Upper lobe of left lung (tissue), 6 donors: ENCODE measurements around the gene ZNF35. TPM values are rescaled to one million over a fixed set of nuclear protein-coding genes. Genes with fewer than 3 reads are reported as not detected.

ENCODE experiments used
- ATAC-seq, 2 donors: fragments of 200-7000 bp; cut with Tn5 transposase; one replicate each; pipeline ENCODE4 v1.9.1; 2022; ENCODE audit warnings: mild to moderate bottlenecking in 2 of 2, moderate library complexity in 2 of 2; ENCODE audit not compliant: low FRiP score in 2 of 2
- DNase-seq, 2 donors: peaks; one replicate each; pipeline ENCODE4 v3.0.0-alpha.2; 2019 to 2020
- H3K27ac ChIP-seq, 4 donors: fragments of 200-600 bp; sonication (generic); one replicate each; pipeline ENCODE4 v1.5.1; 2016 to 2019
- H3K27me3 ChIP-seq, 4 donors: fragments of 200-600 bp; sonication (generic); one replicate each; pipeline ENCODE4 v1.5.1; 2017 to 2019
- H3K36me3 ChIP-seq, 4 donors: fragments of 200-600 bp; sonication (generic); one replicate each; pipeline ENCODE4 v1.5.1; 2016 to 2019
- H3K4me1 ChIP-seq, 4 donors: fragments of 200-600 bp; sonication (generic); one replicate each; pipeline ENCODE4 v1.5.1; 2018 to 2019
- H3K4me3 ChIP-seq, 4 donors: fragments of 200-600 bp; sonication (generic); one replicate each; pipeline ENCODE4 v1.5.1; 2017 to 2019; ENCODE audit warnings: mild to moderate bottlenecking in 2 of 4, moderate library complexity in 1 of 4
- H3K9me3 ChIP-seq, 4 donors: fragments of 200-600 bp; sonication (generic); one replicate each; pipeline ENCODE4 v1.5.1; 2018 to 2019
- CTCF ChIP-seq, 6 experiments: fragments of 450-650 bp in 4 of 6; fragments of 200-600 bp in 2 of 6; sonication (generic) in 2 of 6; IDR thresholded peaks; one replicate each; pipeline ENCODE4 v1.5.1; 2016 to 2019; ENCODE audit warnings: antibody characterized with exemption in 6 of 6
- EP300 ChIP-seq, 4 donors: sonication (generic); formaldehyde crosslinking; IDR thresholded peaks; one replicate each; pipeline ENCODE4 v1.5.1; 2017; ENCODE audit warnings: antibody characterized with exemption in 4 of 4, control low read depth in 2 of 4
- POLR2A ChIP-seq, 4 donors: fragments of 450-650 bp; IDR thresholded peaks; one replicate each; pipeline ENCODE4 v1.5.1; 2016 to 2017; ENCODE audit warnings: antibody characterized with exemption in 4 of 4, mild to moderate bottlenecking in 2 of 4
- POLR2AphosphoS5 ChIP-seq, 2 donors: sonication (generic); formaldehyde crosslinking; IDR thresholded peaks; one replicate each; pipeline ENCODE4 v1.5.1; 2017; ENCODE audit warnings: antibody characterized with exemption in 2 of 2
- WGBS, 2 donors: methylation state at CpG; one replicate each; pipeline ENCODE4 v1.1.5; 2017 to 2018; 5-methylcytosine and 5-hydroxymethylcytosine counted together
- total RNA-seq, 6 donors: library from RNA; depleted of rRNA in 4 of 6; stranded (reverse); fragments of >200 nt in 4 of 6; gene quantifications; one replicate each; pipeline versions ENCODE4 v1.1.0 to v1.2.1, GENCODE V29; 2016 to 2021
- donor health status: DM: no; HTN: no; CAD: no; lungs with moderate emphysema.
- donor health status: DM: no; HTN: yes; CAD: no; lungs with severe emphysema.

ZNF35 gene
- total RNA-seq = 10 to 100 TPM in 3 of 6 donors, 1 to 10 TPM in 3; 6.4 to 17.3 (median 9.6) TPM

DNA sequence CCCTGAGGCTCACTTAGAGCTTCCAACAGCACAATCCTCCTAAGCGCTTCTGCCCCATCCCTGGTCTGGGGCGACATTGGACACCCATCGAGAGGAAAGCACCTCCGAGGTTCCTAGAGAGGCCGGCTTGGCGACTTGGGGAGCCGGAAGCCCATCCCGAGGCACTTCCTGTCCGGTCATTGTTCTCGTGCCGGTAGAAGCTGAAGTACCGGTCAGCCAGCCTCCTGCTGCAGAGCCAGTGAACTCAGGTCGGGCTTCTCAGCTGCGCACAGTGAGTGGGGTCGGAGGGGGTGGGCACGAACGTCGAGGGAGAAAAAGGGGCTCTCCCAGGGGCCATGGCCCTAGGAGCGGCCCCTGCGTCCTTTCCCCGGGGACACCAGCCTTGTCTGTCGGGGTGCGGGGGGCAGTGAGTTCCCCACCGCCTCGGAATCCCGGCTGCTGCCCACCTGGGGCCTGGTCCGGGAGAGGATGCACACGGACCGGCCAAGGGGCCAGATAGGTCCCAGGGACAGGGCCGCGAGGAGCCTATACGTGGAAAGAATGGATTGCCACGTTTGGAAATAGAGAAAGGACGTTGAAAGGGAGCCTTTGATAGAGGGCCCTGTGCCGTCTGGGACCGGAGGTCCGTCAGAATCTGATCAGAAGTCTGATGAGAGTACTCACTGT, at the start of gene ZNF35:
Gene ZNF35, plus strand, starts transcription at position 169 of the 666 bp plus-strand sequence. CDS start 2,336 bp downstream, outside the sequence.
- peaks cover 7 to 17% (median 12%) of the 10 kb centered on the region in 4 donors for H3K9me3 ChIP-seq
- no peak for TF ChIP-seq CTCF (IDR thresholded peaks at IDR 0.05)
- peak; percentile 53 to 63 for TF ChIP-seq POLR2AphosphoS5 (IDR thresholded peaks at IDR 0.05)
- TF ChIP-seq POLR2A (IDR thresholded peaks at IDR 0.05) = peak in 2 of 4 donors; percentile 36 to 40
- no peak for TF ChIP-seq EP300 (IDR thresholded peaks at IDR 0.05)
- WGBS, 2 donors = 2% methylated on average over 10 to 32 of the region's 37 CpGs
- peak within 1 kb of the TSS; percentile 32 to 96 (median 78) for H3K4me3 ChIP-seq
- peak within 1 kb of the TSS; percentile 62 to 83 (median 74) for H3K27ac ChIP-seq
- ATAC-seq (peak; percentile 94 to 98), DNase-seq (peak; percentile 71 to 86)
- peaks cover 17 to 32% (median 27%) of the 10 kb centered on the region in 4 donors for H3K36me3 ChIP-seq
- H3K27me3 ChIP-seq = no peaks in the 10 kb centered on the region
- peaks cover 5 to 17% (median 12%) of the 10 kb centered on the region in 4 donors for H3K4me1 ChIP-seq

- 93 to 98% methylated on average over 2 of the region's 2 CpGs for WGBS, 2 donors
- TF ChIP-seq POLR2AphosphoS5 (IDR thresholded peaks at IDR 0.05) = no peak
- no peak for TF ChIP-seq EP300 (IDR thresholded peaks at IDR 0.05)
- TF ChIP-seq CTCF (IDR thresholded peaks at IDR 0.05) = no peak
- TF ChIP-seq POLR2A (IDR thresholded peaks at IDR 0.05) = no peak
- Histone ChIP-seq H3K36me3 (no peaks in the 10 kb centered on the region), H3K9me3 (peaks cover 0 to 26% (median 5%) of the 10 kb centered on the region in 4 donors), H3K27ac (no peak overlapping the region), H3K4me1 (no peaks in the 10 kb centered on the region), H3K27me3 (no peaks in the 10 kb centered on the region), H3K4me3 (no peak overlapping the region)
- no peak for DNase-seq
- no peak for ATAC-seq
These were observed 46.8 kb upstream of the ZNF35 start for GRCh38 chr3:44601749-44602148.

GRCh38 chr3:44612678-44613077, 35.9 kb upstream of the ZNF35 start:
- Histone ChIP-seq H3K27me3 (no peaks in the 10 kb centered on the region), H3K9me3 (no peaks in the 10 kb centered on the region), H3K27ac (no peak overlapping the region), H3K4me1 (no peaks in the 10 kb centered on the region), H3K4me3 (no peak overlapping the region), H3K36me3 (no peaks in the 10 kb centered on the region)
- TF ChIP-seq POLR2AphosphoS5 (IDR thresholded peaks at IDR 0.05) = no peak
- no peak for TF ChIP-seq POLR2A (IDR thresholded peaks at IDR 0.05)
- no peak for TF ChIP-seq EP300 (IDR thresholded peaks at IDR 0.05)
- DNase-seq (no peak), ATAC-seq (no peak)

GRCh38 chr3:44624749-44625480, 23.6 kb upstream of the ZNF35 start, which contains the start of gene ZNF197:
ZNF197 (plus strand) TSS chr3:44625036; CDS start chr3:44629155, 4,119 bp downstream.
- Histone ChIP-seq H3K4me1 (peaks cover 10 to 24% (median 16%) of the 10 kb centered on the region in 4 donors), H3K9me3 (no peaks in the 10 kb centered on the region), H3K4me3 (peak within 1 kb of the TSS; percentile 68 to 98 (median 86)), H3K27me3 (no peaks in the 10 kb centered on the region), H3K27ac (peak within 1 kb of the TSS; percentile 85 to 97 (median 90)), H3K36me3 (peaks cover 0 to 13% (median 5%) of the 10 kb centered on the region in 4 donors)
- DNase-seq (peak; percentile 88 to 91), ATAC-seq (peak; percentile 94 to 99)
- TF ChIP-seq POLR2A (IDR thresholded peaks at IDR 0.05) (peak in 2 of 4 donors; percentile 44 to 46), CTCF (IDR thresholded peaks at IDR 0.05) (peak in 3 of 6 experiments; percentile 17 to 34 (median 25)), POLR2AphosphoS5 (IDR thresholded peaks at IDR 0.05) (peak in 1 of 2 donors; percentile 74), EP300 (IDR thresholded peaks at IDR 0.05) (no peak)
- WGBS, 2 donors = 0 to 1% methylated on average over 4 to 35 of the region's 47 CpGs

GRCh38 chr3:44628716-44629115, 19.8 kb upstream of the ZNF35 start:
- H3K36me3 ChIP-seq = peaks cover 8 to 50% (median 30%) of the 10 kb centered on the region in 4 donors
- ATAC-seq (no peak), DNase-seq (no peak)

More at GRCh38 chr3:44628716-44629115, 19.8 kb upstream of the ZNF35 start:
- no peaks in the 10 kb centered on the region for H3K27me3 ChIP-seq
- no peak overlapping the region for H3K27ac ChIP-seq
- no peaks in the 10 kb centered on the region for H3K9me3 ChIP-seq
- TF ChIP-seq EP300 (IDR thresholded peaks at IDR 0.05) (no peak), POLR2AphosphoS5 (IDR thresholded peaks at IDR 0.05) (no peak), CTCF (IDR thresholded peaks at IDR 0.05) (no peak), POLR2A (IDR thresholded peaks at IDR 0.05) (no peak)
- H3K4me3 ChIP-seq = no peak overlapping the region
- H3K4me1 ChIP-seq = peaks cover 10 to 24% (median 16%) of the 10 kb centered on the region in 4 donors
- 76 to 80% methylated on average over 2 of the region's 2 CpGs for WGBS, 2 donors
